OCI-M2 (cell line): ENCODE results near the gene MDFI.

Experiments
- DNase-seq: peaks from one replicate; lab custom pipeline; 2025; ENCODE audit not compliant: unreplicated experiment; lab: John Stamatoyannopoulos, UW

Gene MDFI

DNA sequence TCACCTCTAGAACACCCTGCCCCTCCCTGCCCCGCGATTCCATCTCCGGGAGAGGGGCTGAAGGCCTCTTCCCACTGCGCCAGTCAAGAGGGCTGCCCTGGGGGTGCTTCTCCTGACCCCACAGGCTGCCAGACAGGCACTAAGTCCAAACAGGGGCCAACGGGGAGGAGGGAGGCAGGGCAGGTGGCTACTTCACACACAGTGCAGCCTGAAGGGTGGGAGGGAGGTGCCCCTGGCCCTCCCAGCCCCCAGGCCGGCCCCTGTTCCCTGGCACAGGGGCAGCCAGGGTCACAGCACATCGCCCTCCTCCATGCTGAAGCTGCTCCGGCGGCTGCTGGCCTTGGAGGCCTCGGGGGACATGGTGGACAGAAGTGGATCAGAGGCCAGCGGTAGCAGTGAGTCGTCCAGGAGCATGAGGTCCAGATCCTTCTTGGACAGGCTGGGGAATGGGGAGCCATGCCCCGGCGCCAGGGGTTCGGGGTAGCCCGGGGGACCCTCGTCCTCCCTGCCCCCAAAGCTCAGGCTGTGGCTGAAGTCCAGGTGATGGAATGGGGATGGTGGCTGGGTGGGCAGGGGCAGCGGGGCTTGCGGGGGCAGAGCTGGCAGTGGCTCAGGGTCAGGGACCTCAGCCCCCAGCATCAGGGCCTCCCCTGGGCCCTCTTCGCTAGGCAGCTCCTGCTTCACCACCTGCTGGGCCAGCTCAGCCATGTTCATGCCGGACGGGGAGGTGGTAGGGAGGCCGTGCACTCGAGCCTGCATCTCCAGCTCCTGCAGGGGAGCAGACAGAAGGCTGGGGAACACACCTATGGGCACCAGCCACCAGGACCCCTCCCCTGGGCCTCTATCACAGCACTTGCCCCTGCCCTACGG is 46.3 kb downstream of the MDFI start:
- DNase-seq = no peak

DNA sequence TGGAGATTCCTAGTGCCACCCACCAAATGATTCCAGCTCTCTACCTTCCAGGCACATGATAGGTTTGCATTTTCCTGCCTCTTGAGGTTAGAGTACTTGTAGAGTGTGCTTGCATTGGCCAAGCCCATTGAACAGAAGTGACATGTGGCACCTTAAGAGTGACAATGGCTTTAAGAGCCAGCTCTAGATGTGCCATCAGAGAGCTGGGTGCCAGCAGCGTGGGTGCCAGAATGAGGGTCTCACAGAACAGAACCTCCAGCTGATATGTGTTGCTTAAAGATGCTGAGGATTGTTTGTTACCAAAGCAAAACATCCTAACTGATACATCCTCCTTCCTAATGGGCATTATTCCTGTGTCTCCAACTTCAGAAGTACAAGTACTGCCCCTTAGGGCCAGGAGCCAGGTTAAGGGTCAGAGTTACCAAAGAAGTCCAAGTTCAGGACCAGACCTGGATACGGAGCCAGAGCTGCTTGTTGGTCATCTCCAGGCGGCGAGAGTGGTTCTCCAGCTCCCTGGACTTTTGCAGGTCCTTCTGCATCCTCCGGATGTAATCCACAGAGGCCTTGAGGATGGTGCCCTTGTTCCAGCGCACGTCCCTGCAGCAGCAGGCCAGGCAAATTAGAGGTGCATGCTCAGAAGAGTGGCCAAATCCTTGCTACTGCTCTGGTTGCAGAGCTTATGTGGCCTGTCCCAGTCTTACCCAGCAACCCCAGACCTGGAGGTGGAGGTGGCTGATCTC is 47.5 kb downstream of the MDFI start:
- no peak for DNase-seq

DNA sequence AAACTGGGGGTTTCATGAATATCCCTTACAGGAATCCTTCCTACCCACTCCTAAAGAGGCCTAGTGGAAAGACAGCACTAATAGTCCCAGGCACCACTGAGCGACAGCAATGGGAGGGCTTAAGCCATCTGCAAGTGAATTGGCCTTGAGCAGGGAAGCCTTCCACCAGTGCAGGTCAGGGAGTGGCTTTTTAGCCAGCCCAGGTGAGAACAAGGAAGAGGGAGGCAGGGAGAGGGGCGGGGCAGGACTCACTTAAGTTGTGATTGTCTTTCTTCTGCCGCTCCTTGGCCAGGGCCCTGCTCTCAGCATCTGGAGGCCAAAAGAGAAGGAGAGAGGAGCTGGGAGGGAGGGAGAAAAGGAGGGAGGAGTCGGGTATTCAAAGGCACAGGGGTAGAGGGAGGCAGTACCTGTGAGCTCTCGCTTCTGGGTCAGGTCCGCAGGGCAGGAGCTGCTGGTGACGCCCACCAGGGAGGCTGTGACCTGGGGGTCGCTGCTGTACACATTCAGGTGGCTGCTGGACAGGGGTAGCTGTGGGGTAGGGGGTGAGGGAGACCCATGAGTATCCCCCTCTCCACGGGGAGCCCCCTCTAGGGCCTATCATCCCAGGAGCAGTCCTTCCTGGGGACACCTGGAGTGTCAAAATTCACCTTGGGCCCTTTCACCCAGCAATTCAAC is 49.4 kb downstream of the MDFI start:
- no peak for DNase-seq

DNA sequence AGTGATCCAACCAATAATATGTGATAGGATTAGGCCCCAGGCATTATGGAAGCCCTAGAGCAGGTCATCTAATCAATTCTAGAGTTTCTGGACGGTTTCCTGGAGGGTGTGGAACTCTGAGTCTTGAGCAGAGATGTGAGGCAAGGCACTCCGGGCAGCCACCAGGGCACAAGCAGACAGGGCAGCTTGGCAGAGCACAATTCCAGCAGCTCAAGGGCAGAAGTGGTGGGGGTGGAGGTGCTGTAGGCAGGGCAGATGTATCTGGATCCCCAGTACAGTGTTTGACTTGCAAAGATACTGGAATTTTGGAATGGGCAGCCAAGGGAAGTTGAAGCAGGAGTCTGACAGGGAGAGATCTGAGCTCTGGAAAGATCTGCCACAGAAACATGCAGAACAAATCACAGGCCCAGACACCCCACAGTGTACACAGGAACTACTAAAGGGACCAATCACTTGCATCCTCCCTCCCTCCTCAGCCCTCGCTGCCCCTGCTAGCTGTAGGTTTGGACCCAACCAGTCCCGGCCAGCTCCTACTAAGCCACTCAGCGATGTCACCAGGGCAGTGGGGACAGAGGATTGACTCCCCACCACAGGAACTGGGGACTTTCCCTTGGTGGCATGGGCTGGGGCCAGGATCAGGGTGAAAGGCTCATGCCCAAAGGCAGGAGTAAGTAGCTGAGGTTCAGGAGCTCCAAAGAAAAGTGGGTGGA is 50.1 kb downstream of the MDFI start:
- DNase-seq = no peak

DNA sequence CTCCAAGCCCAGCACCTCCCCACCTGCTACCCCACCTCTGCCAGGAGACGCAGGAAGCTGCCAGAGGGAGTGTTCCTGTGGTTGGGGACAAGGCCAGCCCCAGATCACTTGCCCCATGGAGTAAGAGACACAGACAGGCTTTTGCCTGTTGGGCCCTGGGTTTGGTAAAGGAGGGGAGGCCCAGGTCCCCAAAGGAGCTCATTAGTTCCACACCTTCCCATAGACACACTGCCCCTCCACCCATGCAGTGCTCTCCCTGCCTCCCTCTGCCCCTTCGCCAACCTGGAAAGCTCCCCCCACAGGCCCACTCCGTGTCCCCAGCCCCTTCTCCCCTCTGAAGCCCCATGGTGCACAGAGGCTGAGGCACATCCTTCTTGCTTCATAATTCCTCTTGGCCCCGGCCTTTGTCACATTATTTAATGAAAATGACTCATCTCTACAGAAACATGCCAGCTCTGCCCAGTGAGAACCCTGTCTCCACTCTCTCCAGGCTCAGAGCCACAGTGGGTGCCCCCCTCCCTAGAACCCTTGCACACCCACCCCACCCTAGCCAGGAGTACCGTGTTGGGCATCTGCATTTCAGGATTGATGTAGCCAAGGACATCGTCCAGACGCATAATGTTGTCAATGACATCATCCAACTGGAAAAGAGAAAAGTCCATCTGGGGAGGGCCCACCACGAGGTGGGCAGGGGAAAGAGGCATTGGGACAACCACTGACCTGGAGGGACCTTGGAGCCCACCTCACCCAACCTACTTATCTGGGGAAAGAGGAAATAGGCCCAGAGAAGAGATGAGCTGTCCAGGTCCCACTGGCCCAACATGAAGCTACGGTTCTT is 51.1 kb downstream of the MDFI start:
- no peak for DNase-seq

DNA sequence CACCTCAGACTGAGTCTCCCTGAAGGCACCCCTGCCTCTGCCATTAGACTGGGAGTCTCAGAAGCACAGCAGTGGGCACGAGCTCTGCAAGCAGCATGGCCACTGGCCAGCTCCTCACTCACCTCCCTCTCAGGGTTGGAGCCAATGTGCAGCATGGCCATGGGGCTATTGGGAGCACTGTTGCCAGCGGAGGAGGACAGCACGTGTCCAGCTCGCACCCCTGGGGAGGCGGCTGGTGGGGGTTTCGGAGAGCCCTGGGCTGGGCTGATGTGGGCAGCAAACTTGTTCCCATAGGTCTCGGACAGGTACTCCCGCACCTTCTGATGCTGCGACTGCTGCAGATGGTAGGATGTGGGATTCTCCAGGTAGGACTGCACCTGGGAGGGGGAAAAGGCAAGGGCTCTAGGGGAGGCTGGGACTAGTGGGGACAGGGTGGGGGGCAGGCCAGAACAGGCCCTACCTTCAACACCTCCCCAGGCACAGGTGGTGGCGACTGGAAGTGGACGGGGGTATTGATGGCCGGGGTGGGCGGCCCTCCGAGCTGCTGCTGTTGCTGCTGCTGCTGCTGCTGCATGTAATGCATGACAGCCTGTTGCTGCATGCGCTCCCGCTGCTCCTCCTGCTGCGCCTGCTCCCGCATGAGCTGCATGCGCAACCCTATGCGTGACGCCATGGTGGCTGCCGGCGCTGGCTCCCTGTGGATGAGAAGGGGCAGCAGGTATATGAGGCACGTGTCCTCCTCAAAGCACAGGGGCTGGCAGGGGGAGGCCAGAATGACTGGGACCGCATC is 52.5 kb downstream of the MDFI start:
- DNase-seq = no peak

DNA sequence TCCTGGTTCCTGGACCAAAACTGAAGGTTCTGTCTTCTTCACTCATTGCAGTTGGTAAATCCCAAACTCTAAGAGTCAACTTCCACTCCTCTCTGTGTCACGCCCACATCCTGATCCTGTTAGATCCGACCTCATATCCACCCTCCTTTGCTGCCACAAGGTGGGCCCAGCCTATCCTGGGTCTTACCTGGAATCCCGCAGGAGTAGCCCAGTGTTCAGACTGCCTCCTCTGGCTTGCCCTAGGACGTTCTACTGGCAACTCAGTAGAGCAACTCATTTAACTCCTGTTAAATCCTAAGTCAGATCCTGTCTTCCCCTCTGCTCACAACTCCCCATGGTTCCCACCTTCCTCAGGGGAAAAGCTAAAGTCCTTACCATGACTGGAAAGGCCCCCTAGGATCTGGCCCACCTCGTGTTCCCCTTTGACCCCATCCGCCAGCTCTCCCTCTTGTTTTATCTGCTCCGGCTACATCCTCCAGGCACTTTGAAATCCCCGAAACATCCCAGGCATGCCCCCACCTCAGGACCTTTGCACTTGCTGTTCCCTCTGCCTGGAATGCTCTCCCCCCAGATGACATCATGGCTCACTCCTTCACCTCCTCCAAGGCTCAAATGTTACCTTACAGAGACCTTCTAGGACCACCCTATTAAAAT is 53.3 kb downstream of the MDFI start:
- no peak for DNase-seq

DNA sequence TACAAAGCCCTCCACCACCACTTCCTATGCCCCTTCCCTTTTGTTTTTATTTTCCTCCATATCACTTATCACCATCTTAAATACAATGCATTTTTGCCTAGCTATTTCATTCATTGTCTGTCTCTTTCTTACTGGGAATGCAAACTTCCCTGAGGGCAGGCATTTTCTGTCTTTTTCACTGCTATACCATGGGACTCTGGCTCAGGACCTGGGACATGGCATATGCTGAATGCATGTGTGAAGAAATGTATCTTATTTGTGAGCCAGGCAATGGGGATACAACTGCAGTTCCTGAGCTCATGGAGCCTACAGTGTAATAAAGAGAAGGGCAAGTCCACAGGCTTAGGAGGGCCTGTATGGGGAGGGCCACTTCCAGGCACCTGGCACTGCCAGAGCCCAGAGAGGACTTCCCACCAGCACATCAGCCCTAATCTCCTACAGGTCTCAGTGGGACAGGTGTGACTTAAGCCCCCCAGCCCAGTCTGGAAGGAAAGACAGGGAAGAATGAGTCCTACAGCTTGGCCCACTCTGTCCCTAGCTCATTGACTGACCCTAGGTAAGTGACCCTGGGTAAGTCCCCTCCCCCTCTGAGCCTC is 53.9 kb downstream of the MDFI start:
- no peak for DNase-seq

DNA sequence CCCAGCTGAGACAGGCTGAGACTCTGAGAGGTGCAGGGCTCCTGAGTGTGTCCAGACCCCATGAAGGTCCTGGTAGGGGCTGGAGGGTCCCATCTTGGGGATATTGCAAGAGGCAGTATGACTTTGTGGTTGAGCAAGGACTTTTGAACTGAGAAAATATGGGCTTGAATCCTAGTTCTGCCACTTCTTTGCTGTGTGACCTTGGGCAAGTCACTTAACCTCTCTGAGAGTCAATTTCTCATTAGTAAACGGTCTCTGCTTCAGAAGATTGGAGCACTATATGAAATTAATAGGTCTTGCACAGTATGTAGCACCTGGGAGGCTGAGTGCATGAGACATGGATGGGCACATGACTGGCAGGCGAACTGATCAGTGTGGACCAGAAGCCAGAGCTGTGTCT is 54.5 kb downstream of the MDFI start:
- no peak for DNase-seq

DNA sequence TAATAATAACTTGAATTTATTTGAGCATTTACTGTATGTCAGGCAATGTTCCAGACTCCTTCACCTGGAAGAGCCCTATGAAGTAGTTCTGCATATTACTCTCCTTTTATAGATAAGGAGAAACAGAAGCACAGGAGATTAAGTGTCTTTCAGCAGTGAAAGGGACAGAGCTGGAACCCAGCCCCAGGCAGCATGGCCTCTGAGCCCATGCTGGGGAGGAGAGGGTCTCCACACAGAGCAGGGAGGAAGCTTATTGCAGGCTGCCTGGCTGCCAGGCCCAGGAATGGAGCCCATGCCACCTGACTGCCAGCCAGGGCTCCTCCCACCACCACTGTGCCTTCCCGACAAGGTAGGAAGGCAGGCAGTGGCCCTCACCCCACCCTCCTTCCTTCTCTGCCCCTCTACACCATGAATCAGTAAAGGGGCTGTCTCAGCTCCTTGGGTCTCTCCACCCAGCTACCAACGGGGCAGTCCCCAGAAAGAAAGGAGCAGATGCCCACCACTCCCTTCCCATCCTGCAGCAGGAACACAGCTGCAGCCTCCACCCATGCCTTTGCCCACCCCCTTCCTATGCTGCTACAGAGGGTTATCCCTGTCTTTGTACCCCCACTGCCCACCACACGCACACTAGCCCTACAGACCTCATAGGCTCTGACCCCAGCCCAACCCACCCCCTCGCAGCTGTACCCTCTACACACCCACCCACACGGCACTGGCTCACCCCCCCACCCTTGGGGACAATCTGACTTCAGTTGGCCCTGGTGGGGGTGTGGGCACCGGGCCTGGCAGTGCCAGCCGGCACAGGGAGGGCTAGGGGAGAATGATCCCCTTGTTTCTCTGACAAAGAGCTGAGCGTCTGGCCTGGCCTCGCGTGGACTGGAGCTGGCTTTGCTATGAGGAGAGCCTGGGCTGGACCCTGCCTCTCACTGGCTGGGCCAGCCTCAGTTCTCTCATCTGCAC is 55.3 kb downstream of the MDFI start:
- no peak for DNase-seq

DNA sequence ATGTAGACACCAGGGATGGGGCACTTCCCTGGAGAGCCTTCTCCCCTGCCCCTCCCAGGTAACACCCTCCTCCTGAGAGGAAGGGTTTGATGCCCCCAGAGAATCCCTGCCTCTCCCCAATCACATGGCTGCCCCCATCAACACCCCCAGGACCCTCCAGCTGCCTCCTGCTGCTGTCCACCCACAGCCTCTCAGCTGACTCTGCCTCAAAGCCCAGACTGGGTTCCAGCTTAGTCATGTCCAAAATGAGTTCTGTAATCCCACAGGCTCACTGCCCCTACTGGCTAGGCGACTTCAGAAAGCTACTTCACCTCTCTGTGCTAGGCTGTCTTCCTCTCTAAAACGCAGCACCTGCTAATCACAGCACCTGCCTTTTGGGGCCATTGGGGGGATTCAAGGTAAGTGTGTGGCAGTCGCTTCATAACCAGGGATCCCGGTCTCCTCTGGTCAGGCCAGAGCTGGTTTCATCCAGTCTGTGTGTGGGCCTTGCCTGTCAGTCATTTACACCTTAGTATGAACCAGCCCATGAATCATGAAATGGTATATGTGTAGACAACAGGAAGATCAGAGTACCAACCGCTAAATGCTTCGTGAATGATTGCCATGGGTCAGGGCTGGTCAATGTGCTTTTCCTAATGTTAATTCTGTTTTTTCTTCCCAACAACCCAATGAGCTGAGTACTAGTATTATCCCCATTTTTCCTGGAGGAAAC is 56.7 kb downstream of the MDFI start:
- no peak for DNase-seq

DNA sequence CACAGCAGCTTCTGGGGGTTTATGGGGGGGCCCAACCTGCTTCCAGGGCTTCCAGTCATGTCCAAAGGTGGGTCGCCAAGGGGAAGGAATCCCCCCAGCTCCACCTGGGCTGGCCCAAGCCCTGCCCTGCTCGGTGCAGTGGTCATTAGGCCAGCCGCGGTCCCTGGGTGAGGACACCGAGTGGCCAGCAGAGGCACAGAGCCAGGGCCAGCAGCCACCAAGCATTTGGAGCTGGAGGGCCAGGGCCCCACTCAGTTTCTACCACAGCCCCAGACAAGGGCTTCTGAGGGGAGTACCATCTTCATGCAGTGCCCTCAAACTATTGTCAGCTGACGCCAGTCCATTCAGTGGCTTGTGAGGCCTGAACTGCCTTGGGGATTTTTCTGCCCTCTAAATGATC is 57.6 kb downstream of the MDFI start:
- DNase-seq = no peak

DNA sequence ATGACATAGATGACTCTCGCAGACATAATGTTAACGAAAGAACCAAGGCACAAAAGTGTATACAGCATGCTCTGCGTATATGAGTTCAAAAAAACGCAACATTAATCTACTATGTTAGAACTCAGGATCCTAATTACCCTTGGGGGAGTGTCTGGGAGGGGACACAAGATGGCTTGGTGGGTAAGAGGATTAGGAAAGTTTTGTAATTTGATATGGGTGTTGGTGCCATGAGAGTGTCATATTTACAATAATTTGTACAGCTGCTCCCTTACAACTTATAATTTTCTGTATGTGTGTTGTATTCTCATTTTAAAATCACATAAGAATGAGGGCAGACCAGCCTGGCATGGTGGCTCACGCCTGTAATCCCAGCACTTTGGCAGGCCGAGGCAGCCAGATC is 58.5 kb downstream of the MDFI start:
- DNase-seq = no peak

DNA sequence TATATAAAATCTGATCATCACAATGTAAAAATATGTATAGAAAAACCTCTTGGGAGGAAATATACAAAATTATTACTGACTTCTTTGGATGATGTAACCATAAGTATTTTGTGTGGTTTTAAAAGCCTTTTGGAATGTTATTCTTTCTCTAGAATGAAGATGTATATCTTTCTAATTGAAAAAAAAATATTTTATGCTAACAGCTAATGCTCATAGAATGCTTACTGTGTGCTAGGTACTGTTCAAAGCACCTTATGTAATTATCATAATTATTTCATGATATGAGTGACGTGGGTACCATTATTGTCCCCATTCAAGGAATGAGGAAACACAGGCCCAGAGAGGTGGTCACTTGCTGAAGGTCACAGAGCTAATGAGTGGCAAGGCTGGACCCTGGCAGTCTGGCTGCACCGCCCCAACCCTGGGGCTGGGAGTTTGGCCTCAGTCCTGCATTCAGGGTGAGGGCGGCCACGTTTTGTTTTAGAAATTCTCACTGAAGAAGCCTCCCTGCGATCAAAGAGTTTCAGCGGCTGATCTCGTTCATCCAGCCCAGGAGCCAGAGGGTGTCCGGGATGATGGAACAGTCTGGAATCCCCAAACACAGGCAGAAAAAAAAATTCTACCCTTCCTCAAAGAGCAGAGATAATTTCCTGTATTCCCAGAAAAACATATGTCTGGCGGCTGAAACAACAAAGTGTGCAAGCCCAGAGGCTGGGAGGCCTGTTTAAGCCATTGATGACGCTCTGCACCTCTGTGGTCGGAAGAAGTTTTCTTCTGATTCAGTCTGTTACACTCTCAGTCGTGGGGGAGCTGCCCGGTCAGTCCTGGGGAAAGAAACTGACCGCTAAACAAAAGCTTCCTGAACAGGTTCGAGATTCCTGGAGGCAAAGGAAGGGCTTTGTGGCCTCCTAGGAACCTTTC is 59.9 kb downstream of the MDFI start:
- no peak for DNase-seq

DNA sequence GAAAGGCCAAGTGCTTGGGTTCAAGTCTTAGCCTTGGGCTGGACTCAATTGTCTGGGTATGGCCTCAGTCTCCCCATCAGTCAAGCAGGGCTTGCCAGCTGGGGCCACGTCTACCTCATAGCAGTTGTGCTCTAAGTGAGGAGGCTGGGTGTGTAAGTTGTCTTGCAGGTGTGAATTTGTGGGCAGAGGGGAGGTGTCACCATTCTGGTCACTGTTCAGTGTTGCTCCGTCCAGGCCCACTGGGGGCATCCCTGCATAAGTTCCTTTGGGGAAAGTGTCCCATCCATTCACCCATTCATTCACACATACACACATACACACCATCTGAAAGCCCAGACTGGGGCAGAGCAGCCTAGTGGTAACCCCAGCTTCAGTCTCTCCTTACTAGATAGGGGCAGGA is 60.8 kb downstream of the MDFI start:
- no peak for DNase-seq
